ENCODE measurements around the gene RPN1.

- TF ChIP-seq POLR2AphosphoS5 (IDR thresholded peaks at IDR 0.05) (no peak), CTCF (IDR thresholded peaks at IDR 0.05) (no peak)
Measured at GRCh38 chr3:128578346-128578745, 72.3 kb downstream of the RPN1 start.

All from transverse colon (tissue), 4 donors.